HG03196 (cell line): Measurements from ENCODE around the gene CLUH.
A peak's percentile ranks its signal among the peaks of the same experiment; 100 is the strongest.

Experiments used
- ATAC-seq: cut with Tn5 transposase; IDR thresholded peaks from one replicate; pipeline ENCODE4 v1.9.1; 2021; ENCODE audit not compliant: unreplicated experiment

Gene CLUH

GRCh38 chr17:2711608-2712299, at the start of gene CLUH:
TSS of gene CLUH (minus strand) at chr17:2711764. CDS start at chr17:2711661, 103 bp downstream.
- peak; percentile 67 for ATAC-seq

GRCh38 chr17:2758870-2759269, 47.3 kb upstream of the CLUH start:
- ATAC-seq: no peak

- ATAC-seq: no peak
These were observed 44.5 kb upstream of the CLUH start for GRCh38 chr17:2755891-2756724.

GRCh38 chr17:2751491-2751890, 39.9 kb upstream of the CLUH start:
- ATAC-seq: no peak

- ATAC-seq: no peak
These were observed 39.2 kb upstream of the CLUH start for GRCh38 chr17:2750721-2751120.

GRCh38 chr17:2749784-2750181, 38.2 kb upstream of the CLUH start:
- no peak for ATAC-seq

GRCh38 chr17:2749058-2749783, 37.7 kb upstream of the CLUH start, which contains the start of gene CCDC92B:
TSS of gene CCDC92B (minus strand) at chr17:2749652. CDS start at chr17:2735145, 14,507 bp downstream.
- no peak for ATAC-seq

- ATAC-seq: no peak
These were observed 33.9 kb upstream of the CLUH start for GRCh38 chr17:2745317-2746037.

- no peak for ATAC-seq
These were observed 26.1 kb upstream of the CLUH start for GRCh38 chr17:2737693-2738092.

- no peak for ATAC-seq
These were observed 25.4 kb upstream of the CLUH start for GRCh38 chr17:2736956-2737355.

- no peak for ATAC-seq
These were observed 24.3 kb upstream of the CLUH start for GRCh38 chr17:2735896-2736295.

GRCh38 chr17:2734939-2735338, 23.4 kb upstream of the CLUH start:
- no peak for ATAC-seq

GRCh38 chr17:2731807-2732206, 20.2 kb upstream of the CLUH start:
- ATAC-seq: no peak

GRCh38 chr17:2730764-2731353, 19.3 kb upstream of the CLUH start:
- no peak for ATAC-seq

- no peak for ATAC-seq
These were observed 13.2 kb upstream of the CLUH start for GRCh38 chr17:2724784-2725164.

GRCh38 chr17:2723997-2724783, 12.6 kb upstream of the CLUH start:
- no peak for ATAC-seq

GRCh38 chr17:2723505-2723996, 12.0 kb upstream of the CLUH start:
- no peak for ATAC-seq

- no peak for ATAC-seq
These were observed 11.0 kb upstream of the CLUH start for GRCh38 chr17:2722611-2723010.

GRCh38 chr17:2721603-2722002, 10.0 kb upstream of the CLUH start:
- no peak for ATAC-seq

- ATAC-seq: no peak
These were observed 8.3 kb upstream of the CLUH start for GRCh38 chr17:2719861-2720260.
